GM21390 (cell line): ENCODE data around the gene SULT4A1.

Experiments
- ATAC-seq: cut with Tn5 transposase; IDR thresholded peaks from one replicate; pipeline ENCODE4 v1.9.1; 2021; ENCODE audit not compliant: unreplicated experiment

SULT4A1 gene

DNA sequence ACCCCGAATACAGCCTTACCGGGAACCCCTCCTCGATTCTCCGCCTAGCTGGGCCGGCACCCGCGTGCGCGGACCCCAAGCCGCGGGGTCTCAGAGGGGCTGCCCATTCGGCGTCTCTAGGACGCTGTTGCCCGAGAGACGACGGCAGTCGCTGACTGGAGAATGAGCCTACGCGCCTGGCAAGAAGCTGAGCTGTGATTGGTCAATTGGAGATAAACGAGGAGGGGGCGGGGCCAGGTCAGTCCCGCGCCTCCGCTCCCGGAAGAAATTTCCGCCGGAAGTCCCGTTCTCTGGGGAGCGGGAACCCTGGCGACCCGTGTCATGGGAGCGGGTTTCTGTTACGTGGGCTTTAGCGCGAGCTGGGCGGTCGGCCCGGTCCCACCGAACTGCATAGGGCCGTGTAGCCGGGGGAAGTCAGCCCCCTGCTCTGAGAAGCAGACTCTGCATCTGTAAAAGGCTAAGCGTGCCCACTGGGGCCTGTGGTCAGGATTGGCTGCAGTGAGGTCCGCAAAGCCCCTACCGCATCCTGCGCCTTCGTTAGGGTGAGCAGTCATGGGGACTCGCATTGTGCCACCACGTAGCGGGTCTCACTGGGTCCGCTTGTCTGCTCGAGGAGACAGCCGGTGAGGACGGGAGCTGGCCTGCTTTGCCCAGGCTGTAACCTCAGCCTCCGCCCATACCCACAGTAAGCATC, 50.0 kb downstream of the SULT4A1 start, which contains the start of gene EFCAB6:
TSS of gene EFCAB6 (minus strand) at position 157 of the 694 bp plus-strand sequence. CDS start 29,987 bp downstream, outside the sequence.
- ATAC-seq: peak; percentile 79

DNA sequence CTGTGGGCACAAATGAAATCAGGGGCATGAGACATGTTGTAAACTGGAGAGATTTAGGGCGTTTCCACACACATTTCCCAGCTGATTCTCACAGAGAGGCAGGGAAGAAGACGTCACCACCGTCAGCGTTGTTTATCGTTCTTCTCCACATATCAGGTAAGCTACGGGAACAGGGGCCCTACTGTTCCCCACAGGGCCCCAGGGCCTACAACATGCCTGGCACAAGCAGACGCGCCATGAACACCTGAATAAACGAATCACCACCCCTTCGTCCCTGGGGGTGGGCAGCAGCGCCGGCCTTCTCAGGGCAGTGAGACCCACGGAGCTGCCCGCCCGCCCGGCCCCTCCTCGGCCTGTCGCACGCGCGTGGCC, 50.5 kb downstream of the SULT4A1 start:
- no peak for ATAC-seq

DNA sequence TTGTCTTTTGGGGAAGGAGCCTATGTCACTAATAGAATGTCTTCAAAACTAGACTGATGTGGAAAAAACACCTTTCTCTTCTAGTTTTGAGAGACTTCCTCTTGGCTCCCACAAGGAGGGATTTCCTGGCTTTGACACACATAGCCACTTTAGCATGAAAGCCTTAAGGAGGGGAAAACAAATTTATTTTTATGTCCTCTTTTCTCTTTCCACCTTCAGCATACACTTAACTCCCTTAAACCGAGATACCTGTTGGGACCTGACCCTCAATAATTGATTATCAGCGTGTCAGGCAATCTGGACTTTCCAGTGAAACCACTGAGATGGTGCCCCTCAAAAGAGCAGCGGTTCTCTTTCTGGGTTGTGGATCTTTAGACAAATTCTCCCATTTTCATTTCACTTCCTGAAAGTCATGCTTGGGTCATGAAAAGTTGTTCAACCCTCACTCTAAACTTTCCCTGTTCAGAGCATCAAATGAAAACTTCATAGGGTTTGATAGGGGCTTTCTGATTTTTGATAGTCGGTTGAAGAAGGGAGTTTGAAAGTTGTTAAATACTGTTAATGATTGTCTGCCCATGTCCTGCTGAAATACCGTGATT, 59.3 kb downstream of the SULT4A1 start:
- ATAC-seq: no peak

DNA sequence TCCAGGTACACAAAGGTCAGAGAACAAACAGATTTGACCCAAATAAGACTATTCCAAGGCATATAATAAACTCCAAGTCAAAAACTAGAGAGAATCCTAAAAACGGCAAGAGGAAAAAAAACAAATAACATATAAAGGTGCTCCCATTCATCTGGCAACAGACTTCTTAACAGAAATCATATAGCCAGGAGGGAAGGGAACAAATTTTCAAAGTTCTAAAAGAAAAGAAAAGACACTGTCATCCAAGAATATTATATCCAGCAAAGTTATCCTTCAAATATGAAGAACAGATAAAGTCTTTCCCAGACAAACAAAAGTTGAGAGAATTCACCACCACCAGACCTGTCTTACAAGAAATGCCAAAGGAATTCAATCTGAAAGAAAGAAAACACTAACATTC, 61.3 kb downstream of the SULT4A1 start:
- no peak for ATAC-seq

DNA sequence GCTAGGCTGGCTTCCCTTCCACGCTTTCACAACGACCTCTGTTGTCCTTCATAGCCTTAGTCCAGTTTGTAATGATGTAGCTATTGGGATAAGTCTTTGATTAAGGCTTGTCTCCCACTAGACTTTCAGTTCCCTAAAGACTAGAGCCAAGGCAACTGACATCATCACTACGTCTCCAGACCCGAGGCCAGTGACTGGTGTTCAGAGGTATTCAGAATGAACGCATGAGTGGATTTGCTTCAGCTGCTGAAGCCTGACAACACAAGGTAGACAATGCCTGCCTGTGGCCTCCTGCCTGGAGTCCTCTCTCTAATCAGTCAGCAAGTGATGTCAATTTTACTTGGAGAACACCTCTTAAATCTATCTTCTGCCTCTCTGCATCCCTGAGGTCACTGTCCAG, 63.8 kb downstream of the SULT4A1 start:
- ATAC-seq: peak; percentile 64

DNA sequence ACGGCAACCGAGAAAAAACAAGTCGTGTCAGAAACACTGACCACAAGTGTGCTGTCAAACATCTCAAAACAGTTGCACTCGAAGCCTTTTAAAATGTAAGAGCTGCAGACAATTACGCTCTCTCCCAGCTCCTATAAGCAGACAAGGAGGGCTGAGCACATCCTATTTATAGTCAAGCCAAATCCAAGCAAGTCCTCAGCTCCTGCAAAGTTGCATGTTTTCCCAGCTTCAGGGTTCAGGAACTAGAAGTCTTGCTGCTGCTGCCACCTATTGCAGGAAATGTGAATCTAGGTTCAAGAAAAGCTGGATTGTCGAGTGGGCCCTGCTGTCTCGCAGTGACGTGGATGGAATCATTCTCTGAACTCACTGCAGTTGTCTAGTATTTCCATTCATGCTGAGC, 65.7 kb downstream of the SULT4A1 start:
- ATAC-seq: no peak

DNA sequence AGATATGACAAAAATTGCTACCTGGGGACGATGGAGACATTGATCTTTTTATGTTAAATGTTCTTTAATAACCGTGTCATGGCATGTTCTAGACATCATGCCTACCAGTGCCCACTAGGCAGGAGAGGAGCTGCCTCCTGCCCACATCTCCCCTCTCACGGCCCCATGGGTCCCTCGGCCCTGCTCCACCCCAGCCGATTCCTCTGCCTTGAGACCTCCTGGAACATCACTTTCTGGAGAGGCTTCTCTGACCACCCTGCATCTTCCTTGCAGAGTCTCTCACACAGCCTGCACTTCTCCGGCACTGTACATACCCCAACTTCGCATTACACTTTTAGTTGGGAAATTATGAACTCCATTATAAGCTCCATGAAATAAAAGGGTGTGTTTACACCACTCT, 67.0 kb downstream of the SULT4A1 start:
- ATAC-seq: no peak

DNA sequence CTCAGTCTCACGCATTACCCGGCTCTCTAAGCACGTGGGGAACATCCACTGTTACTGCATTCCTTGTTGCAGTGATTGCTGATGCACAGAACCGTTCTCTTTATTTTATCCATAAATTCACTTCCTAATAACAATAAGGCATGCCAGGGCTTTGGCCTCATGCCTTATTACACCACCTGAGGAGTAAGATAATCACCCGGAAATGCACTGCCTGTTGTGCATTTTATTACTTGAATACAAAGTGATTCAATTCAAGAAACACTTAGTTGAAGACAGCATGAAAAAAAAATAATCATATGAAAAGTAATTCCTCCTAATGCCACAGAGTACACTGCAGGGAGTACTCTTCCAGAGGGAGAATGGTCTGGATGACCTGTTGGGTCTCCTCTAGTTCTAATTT, 69.4 kb downstream of the SULT4A1 start:
- ATAC-seq: no peak

DNA sequence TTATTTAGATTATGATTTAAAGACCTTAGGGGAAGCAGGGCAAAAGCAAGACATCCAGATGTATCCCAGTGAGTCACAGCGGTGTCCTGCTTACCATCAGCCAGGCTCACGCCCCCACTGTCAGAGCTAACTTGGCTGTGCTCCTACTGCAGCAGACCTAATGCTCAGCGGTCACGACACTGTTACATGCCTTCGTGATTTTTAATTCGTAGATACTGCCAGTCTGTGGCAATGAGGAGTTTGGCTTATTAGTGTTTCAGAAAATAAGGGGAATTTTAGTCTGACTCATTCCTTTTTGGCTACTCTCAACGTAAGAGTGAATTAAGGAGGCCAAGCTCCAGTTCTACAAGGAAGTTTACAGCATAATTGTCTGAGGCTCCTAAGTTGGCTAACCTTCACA, 72.9 kb downstream of the SULT4A1 start:
- no peak for ATAC-seq

DNA sequence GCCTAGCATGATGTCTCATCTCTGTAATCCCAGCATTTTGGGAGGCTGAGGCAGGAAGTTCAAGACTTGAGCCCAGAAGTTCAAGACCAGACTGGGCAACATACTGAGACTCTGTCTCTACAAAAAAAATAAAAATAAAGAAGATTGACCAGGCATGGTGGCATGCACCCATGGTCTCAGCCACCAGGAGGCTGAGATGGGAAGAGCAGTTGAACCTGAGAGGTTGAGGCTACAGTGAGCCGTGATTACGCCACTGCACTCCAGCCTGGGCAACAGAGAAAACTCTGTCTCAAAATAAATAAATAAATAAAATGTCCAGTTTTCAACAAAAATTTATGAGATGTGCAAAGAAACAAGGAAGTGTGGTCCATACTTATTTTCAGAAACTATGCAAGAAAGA, 78.5 kb downstream of the SULT4A1 start:
- ATAC-seq: no peak

DNA sequence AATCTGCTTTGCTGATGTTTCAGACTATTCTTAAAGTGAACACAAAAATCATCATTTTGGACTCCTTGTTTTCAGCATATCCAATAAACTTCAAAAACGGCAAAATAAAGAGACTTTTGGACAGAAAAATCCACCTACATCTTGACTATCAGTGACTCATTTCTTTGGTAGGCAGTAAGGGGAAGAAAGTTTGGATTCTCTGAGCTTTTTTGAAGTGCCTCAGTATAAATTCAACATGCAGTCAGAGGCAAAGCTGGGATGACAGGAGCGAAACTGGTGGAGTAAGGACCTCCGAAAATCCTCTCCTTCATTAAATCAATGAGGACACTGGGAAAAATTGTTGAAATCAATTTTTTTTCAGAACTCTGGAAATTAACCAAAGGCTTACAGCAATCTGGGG, 79.9 kb downstream of the SULT4A1 start:
- ATAC-seq: no peak

DNA sequence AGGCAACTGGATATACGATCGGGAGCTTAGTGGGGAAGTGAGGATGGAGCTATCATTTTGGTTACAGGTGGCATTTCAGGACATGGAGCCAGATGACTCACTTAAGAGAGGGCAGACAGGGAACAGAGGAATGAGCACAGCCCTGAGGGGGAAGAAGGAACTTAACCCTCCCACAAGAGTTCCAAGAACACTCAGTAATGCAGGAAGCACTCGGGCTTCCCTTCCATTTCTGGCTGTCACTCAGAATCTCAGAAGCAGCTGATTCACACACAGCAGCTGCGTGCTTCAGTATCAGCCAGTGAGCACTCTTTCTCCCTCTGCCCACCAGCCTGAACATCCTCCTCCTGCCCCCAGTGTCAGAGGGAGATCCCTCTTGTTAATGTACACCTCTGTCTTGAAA, 85.0 kb downstream of the SULT4A1 start:
- ATAC-seq: no peak

DNA sequence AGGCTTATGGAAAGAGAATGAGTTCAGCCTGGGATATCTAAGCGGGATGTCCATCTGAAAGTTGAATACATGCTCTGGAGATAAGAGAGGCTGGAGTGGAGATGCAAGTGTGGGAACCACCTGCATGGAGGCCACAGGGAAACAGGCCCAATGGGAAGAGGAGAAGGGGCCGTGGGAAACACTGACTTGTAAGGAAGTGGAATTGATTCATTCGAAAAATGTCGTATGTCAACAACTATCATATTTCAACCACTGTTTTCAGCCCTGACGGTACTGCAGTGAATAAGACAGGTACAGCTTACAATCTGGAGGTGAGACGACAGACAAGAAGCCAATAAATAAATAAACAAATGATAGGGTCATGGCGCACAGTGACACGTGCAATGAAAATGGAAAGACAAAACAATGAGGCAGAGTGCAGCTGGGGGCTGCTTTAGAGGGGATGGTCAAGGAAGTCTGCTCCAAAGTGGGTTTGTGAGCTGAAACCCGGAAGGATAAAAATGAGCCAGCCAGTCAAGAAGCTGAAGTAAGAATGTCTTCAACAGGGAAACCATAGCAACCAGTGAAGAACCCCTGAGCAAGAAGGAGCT, 86.1 kb downstream of the SULT4A1 start:
- ATAC-seq: no peak
